GM21786 (cell line): ENCODE measurements around the gene NUMBL.
"Not testable (repeated sequence)": the region's sequence is repeated elsewhere in the genome, so short reads cannot be mapped to it uniquely, and the experiment has no call there.

ENCODE experiments used
- ATAC-seq: cut with Tn5 transposase; IDR thresholded peaks from one replicate; pipeline ENCODE4 v1.9.1; 2021; ENCODE audit not compliant: unreplicated experiment

Gene NUMBL

DNA sequence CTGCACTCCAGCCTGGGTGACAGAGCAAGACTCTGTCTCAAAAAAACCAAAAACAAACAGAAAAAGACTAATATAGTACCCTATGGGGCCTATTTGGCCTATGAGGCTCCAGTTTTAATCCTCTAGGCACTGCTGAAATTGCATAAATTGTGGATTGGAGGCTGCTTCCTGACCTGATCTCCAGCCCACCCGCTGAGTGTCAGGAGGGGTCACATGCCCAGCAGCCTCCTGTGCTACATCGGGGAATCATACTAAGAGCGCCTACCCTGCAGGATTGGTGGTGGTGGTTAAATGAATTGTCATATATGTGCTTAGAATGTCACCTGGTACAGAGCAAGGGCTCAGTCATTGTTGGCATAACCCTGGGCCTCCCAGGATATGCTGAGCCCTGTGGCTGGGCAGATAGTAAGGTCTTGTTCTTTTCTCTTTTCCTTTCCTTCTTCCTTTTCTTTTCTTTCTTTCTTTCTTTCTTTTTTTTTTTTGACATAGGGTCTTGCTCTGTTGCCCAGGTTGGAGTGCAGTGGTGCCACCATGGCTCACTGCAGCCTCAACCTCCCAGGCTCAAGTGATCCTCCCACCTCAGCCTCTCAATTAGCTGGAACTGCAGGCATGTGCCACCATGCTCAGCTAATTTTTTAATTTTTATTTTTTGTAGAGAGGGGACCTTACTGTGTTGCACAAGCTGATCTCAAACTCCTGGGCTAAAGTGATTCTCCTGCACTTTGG, 58.0 kb downstream of the NUMBL start:
- no peak for ATAC-seq

GRCh38 chr19:40630571-40631160, 59.8 kb downstream of the NUMBL start:
- no peak for ATAC-seq

DNA sequence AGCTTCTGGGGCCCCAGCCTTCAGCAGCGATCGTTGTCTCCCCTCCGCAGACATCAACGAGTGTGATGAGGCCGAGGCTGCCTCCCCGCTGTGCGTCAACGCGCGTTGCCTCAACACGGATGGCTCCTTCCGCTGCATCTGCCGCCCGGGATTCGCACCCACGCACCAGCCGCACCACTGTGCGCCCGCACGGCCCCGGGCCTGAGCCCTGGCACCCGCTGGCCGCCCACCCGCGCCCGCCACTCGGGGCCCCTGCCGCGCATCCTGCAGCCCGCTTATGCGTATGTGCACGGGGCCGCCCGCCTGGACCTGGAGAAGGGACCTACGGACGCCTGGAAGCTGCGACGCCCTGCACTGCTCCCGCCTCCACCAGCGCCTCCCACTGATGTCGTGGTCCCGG, 61.1 kb downstream of the NUMBL start:
- no peak for ATAC-seq

GRCh38 chr19:40627486-40628279, 62.8 kb downstream of the NUMBL start:
- ATAC-seq, result no peak

GRCh38 chr19:40626918-40627317, 63.5 kb downstream of the NUMBL start:
- ATAC-seq, result no peak

DNA sequence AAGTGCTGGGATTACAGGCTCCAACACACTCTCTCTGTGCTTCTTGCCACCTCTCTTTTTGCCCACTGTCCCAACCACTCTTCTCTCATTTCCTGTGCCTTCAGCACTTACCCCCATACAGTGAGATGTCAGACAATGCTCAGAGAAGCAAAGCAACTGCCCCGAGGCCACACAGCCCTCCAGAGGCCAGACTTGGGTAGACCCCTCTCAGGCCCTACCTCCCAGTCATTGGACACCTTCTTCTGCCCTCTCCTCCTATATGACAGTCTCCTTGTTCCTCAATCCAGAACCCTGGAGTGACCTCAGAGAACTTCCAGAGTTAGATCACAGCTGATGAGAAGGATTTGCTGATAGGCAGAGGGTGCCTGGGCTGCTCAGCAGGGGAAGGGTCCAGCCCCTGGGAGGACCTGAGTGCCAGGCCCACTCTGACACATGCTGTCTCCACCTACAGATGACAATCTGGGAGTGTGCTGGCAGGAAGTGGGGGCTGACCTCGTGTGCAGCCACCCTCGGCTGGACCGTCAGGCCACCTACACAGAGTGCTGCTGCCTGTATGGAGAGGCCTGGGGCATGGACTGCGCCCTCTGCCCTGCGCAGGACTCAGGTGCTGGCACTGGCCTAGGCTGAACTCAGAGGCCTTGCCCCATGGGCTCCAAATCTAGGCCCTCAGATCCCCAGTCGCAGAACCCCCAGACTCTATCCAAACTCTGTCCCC, 64.9 kb downstream of the NUMBL start:
- no peak for ATAC-seq

- not testable (repeated sequence) for ATAC-seq
Observed at GRCh38 chr19:40624369-40625153, 65.9 kb downstream of the NUMBL start.

DNA sequence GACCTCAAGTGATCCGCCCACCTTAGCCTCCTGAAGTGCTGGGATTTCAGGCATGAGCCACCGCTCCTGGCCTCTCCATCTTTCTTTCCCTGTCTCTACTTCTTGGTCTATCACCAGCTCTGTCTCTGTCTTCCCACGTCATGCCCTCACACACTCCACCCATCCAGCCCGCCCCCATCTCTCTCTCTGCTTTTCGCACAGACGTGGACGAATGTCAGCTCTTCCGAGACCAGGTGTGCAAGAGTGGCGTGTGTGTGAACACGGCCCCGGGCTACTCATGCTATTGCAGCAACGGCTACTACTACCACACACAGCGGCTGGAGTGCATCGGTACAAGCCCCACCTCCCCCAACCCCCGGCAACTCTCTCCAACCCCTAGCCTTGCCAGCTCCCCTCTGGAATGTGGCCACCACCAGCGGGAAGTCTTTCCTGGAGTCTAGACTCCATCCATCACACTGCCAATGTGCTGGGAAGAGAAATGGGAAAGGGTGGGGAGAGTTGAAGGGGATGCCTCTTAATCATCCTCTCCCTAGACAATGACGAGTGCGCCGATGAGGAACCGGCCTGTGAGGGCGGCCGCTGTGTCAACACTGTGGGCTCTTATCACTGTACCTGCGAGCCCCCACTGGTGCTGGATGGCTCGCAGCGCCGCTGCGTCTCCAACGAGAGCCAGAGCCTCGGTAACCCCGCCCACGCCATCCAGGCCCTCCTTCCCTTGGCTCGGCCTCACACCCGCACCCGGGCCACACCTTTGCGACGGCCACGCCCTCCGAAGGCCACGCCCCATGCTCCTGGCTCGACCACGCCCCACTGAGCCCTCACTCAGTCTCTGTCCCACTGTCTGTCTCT, 66.8 kb downstream of the NUMBL start:
- no peak for ATAC-seq

GRCh38 chr19:40622773-40623075, 67.7 kb downstream of the NUMBL start:
- no peak for ATAC-seq

DNA sequence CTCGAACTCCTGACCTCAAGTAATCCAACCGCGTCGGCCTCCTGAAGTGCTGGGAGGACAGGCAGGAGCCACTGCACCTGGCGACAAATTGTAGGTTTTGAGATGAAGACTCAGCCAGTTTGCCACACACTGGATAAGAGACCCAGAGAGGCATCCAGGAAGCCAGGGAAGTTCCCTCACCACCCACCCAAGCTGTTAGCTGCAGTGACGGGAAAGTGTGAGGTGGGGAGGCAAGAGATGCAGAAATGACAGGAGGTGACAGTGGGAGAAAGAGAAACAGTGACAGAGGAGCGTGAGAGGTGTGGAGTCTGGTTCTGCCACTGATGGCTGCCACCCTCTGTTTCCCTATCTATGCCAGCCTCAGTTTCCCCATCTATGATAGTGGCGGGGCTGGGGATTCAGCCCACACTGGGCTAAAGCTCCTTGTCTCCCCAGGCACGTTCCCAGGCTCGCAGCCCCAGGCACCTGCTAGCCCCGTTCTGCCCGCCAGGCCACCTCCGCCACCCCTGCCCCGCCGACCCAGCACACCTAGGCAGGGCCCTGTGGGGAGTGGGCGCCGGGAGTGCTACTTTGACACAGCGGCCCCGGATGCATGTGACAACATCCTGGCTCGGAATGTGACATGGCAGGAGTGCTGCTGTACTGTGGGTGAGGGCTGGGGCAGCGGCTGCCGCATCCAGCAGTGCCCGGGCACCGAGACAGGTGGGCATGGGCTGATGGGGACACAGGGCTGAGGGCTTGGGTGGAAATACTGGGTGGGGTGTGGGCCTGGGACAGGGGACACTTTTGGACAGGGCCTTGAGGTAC, 68.3 kb downstream of the NUMBL start:
- no peak for ATAC-seq

DNA sequence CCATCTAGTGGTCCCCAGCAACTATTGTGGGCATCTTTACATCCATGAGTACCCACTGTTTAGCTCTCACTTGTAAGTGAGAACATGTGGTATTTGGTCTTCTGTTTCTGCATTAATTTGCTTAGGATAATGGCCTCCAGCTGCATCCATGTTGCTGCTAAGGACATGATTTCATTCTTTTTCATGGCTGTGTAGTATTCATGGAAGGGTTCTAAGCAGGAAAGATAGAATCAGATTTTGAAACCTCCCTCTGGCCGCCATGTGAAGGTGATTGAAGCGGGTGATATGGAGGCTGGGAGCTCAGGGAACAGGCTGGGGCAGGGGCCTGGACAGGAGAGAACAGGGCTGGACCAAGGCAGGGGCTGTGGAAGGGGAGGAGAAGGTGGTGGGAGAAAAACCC, 69.2 kb downstream of the NUMBL start:
- ATAC-seq, result no peak

- ATAC-seq, result no peak
Observed at GRCh38 chr19:40620161-40620485, 70.3 kb downstream of the NUMBL start.

DNA sequence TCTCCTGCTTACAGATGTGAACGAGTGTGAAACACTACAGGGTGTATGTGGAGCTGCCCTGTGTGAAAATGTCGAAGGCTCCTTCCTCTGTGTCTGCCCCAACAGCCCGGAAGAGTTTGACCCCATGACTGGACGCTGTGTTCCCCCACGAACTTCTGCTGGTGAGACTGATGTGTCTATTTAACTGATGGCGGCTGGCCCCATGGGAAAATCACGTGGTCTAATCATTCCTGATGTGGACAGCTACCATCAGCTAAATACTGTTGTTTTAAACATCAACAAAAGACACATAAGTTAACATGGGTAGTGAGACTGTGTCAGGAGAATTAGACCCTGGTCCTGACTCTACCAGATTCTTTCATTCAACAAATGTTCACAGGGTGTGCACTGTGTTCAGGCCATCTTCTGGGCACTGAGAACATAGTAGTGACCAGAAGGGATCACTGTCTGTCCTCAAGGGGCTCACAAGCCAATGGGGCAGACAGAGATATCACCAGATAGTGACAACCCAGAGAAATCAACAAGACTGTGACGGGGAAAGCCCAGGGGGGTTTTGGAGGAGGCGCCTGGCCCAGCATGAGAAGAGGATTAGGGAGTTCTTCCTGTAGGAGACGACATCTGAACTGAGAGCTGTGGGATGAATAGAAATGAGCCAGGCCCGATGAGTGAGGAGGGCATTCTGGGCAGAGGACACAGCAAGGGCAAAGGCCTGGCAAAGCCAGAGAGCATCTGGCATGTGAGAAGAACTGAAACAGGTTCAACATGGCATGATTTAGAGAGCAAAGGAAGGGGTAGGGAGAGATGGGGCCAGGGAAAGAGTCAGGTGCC, 70.9 kb downstream of the NUMBL start:
- ATAC-seq, result no peak

GRCh38 chr19:40617961-40618360, 72.5 kb downstream of the NUMBL start:
- no peak for ATAC-seq

DNA sequence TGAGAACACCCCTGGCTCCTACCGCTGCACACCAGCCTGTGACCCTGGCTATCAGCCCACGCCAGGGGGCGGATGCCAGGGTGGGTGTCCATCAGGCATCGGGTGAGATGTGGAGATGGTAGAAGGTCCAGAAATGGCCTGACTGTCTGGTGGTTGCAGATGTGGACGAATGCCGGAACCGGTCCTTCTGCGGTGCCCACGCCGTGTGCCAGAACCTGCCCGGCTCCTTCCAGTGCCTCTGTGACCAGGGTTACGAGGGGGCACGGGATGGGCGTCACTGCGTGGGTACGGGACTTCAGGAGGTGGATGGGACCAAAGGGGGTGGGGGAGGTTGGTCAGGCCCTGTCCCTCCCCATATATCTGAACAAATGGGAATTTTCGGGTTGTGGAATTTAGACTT, 73.5 kb downstream of the NUMBL start:
- ATAC-seq, result no peak

- ATAC-seq, result no peak
Observed at GRCh38 chr19:40616178-40616577, 74.3 kb downstream of the NUMBL start.
